ENCODE data around the gene LAMA3.

DNA sequence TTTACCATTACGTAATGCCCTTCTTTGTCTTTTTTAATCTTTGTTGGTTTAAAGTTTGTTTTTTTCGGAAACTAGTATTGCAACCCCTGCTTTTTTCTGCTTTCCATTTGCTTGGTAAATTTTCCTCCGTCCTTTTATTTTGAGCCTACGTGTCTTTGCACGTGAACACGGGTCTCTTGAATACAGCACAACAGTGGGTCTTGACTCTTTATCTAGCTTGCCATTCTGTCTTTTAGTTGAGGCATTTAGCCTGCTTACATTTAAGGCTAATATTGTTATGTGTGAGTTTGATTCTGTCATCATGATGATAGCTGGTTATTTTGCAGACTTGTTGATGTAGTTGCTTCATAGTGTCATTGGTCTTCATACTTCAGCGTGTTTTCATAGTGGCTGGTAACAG is 287.9 kb downstream of the LAMA3 start:
- TF ChIP-seq, protein P1, sequence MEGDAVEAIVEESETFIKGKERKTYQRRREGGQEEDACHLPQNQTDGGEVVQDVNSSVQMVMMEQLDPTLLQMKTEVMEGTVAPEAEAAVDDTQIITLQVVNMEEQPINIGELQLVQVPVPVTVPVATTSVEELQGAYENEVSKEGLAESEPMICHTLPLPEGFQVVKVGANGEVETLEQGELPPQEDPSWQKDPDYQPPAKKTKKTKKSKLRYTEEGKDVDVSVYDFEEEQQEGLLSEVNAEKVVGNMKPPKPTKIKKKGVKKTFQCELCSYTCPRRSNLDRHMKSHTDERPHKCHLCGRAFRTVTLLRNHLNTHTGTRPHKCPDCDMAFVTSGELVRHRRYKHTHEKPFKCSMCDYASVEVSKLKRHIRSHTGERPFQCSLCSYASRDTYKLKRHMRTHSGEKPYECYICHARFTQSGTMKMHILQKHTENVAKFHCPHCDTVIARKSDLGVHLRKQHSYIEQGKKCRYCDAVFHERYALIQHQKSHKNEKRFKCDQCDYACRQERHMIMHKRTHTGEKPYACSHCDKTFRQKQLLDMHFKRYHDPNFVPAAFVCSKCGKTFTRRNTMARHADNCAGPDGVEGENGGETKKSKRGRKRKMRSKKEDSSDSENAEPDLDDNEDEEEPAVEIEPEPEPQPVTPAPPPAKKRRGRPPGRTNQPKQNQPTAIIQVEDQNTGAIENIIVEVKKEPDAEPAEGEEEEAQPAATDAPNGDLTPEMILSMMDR (IDR thresholded peaks at IDR 0.05; ENCODE audit: low read depth, low read length, missing input control), result no peak
- TF ChIP-seq FOXA1 (IDR thresholded peaks at IDR 0.05) (no peak), EGR1 (IDR thresholded peaks at IDR 0.05; ENCODE audit: low read depth in 2 of 2) (no peak), JUND (IDR thresholded peaks at IDR 0.05) (no peak)
